Effector memory CD4-positive, alpha-beta T cell (primary cell): Measurements from ENCODE around the gene EPGN.

Source experiments
- DNase-seq, 3 donors: peaks; one replicate each; pipeline ENCODE4 v3.0.0-alpha.2; 2020
- H3K27ac ChIP-seq: 2 replicates; pipeline ENCODE4 v1.7.0; 2013; ENCODE audit warnings: mild to moderate bottlenecking, low read length, moderate library complexity; ENCODE audit not compliant: insufficient read depth, poor library complexity, severe bottlenecking
- H3K27me3 ChIP-seq: replicated peaks from 2 replicates; pipeline ENCODE4 v1.7.0; 2013; ENCODE audit warnings: mild to moderate bottlenecking, low read length; ENCODE audit not compliant: insufficient read depth, control insufficient read depth, poor library complexity, severe bottlenecking
- H3K36me3 ChIP-seq: 2 replicates; pipeline ENCODE4 v1.7.0; 2013; ENCODE audit warnings: mild to moderate bottlenecking, low read length, moderate library complexity; ENCODE audit not compliant: control insufficient read depth, insufficient read depth
- H3K4me1 ChIP-seq: 2 replicates; pipeline ENCODE4 v1.7.0; 2013; ENCODE audit warnings: low read length, mild to moderate bottlenecking; ENCODE audit not compliant: control insufficient read depth, insufficient read depth, poor library complexity, severe bottlenecking
- H3K4me3 ChIP-seq: 2 replicates; pipeline ENCODE4 v1.7.0; 2013; ENCODE audit warnings: low read length, low read depth, mild to moderate bottlenecking; ENCODE audit not compliant: insufficient read depth, poor library complexity, severe bottlenecking
- H3K9me3 ChIP-seq: 2 replicates; pipeline ENCODE4 v1.7.0; 2013; ENCODE audit warnings: mild to moderate bottlenecking, low read length, moderate library complexity; ENCODE audit not compliant: control insufficient read depth

The EPGN gene

DNA sequence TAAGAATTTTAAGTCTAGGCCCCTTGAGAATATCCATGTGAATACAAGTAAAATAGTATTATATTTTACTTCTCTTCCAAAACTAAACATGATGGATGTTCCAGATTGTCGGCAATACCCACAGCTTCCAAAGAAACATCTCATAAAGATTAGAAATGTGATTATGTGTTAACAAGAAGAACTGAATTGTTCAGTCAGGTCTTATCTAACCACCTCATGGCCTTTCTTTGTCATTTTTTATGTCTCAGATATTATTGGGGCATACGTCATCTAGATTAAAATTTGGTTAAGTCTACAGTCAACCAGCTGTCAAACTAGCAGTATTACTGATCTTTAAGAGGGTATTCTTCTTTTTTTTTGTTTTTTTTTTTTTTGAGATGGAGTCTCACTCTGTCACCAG lies 10.0 kb downstream of the EPGN start:
- Histone ChIP-seq H3K27me3 (no peaks in the 10 kb centered on the region), H3K4me1 (no peaks in the 10 kb centered on the region), H3K36me3 (no peaks in the 10 kb centered on the region), H3K4me3 (no peak overlapping the region), H3K9me3 (no peaks in the 10 kb centered on the region), H3K27ac (no peak overlapping the region)
- no peak for DNase-seq

DNA sequence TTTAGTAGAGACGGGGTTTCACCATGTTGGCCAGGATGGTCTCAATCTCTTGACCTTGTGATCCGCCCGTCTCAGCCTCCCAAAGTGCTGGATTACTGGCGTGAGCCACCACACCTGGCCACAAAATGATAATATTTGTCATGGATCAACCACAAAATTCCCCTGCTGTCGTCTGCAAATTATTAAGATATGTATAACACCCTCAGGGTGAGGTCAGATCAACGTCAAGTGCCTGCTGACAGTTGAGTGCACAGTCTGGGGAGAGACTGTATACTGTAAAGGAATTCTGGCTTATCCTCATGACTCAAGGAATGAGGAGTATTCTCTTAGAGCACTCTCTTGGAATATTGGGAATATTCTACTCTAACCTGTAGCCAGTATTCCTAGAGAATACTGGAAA lies 11.2 kb downstream of the EPGN start:
- no peaks in the 10 kb centered on the region for H3K4me1 ChIP-seq
- H3K27ac ChIP-seq: no peak overlapping the region
- DNase-seq: no peak
- no peaks in the 10 kb centered on the region for H3K36me3 ChIP-seq
- no peaks in the 10 kb centered on the region for H3K27me3 ChIP-seq
- H3K9me3 ChIP-seq: no peaks in the 10 kb centered on the region
- H3K4me3 ChIP-seq: no peak overlapping the region

DNA sequence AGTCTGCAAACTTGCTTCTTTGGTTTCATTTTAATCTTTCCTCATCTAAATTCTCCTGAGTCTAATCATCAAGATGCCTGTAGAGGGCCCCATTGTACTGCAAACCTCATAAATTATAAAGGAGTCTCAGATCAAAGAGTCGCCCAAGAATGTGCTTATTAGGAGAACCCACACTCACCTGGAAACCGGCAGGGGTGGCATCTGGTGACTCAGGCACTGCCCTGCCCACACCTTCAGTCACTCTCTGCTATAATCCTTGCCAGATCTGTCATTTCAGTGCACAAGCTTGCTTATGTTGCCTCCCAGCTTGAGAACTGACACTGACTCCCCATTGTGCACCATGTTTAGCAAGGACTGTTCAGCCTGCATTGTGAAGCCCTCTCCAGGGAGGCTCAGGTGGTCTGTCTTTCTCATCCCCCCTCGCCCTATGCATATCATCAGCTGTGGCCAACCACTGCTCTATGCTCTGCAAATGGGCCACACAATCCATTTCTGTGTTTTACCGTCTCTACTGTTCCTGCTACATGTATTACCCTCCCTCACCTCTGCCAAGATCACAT lies 12.4 kb downstream of the EPGN start:
- no peak overlapping the region for H3K4me3 ChIP-seq
- no peak for DNase-seq

DNA sequence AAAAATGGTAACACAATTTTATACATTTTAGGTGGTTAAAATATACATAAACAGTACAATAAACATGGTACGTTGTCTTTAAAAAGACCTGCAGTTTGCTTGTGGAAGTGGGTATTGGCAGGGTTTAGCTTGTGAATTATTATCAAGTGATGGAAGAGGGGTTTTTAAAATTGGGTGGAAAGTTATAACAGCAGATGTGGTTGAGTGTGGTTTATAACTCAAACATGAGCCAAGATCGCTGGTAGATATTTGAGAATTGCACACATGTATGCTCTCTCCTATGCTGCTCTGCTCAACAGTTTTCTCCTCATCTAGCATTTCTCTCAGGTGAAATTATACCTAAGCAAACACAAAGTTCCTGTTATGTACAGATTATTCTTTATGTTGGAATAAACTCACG lies 14.0 kb downstream of the EPGN start:
- no peaks in the 10 kb centered on the region for H3K27me3 ChIP-seq
- no peak for DNase-seq
- H3K27ac ChIP-seq: no peak overlapping the region
- H3K4me3 ChIP-seq: no peak overlapping the region
- no peaks in the 10 kb centered on the region for H3K9me3 ChIP-seq
- H3K36me3 ChIP-seq: no peaks in the 10 kb centered on the region
- H3K4me1 ChIP-seq: no peaks in the 10 kb centered on the region

More for the DNA sequence above, 12.4 kb downstream of the EPGN start:
- no peaks in the 10 kb centered on the region for H3K36me3 ChIP-seq
- no peaks in the 10 kb centered on the region for H3K27me3 ChIP-seq
- no peak overlapping the region for H3K27ac ChIP-seq
- no peaks in the 10 kb centered on the region for H3K4me1 ChIP-seq
- no peaks in the 10 kb centered on the region for H3K9me3 ChIP-seq

DNA sequence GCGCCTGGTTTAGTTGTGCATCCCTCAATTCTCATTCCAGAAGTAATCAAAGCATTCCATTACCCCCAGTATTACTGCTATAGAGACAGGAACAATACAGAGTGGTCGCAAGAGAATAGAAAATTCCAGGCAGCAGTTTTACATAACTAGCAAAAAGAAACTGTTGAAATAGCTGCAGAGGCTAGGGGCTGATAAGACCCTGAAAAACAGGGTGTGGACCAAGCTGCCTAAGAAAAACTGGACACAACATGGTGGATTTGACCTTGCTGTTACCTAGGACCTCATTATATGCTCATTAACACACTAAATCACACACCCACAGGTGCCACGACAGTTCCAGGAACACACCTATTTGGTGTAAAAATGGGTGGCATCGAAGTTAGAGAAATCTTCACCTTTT lies 15.4 kb downstream of the EPGN start:
- no peaks in the 10 kb centered on the region for H3K4me1 ChIP-seq
- no peak overlapping the region for H3K27ac ChIP-seq
- no peak overlapping the region for H3K4me3 ChIP-seq
- H3K9me3 ChIP-seq: no peaks in the 10 kb centered on the region
- H3K36me3 ChIP-seq: no peaks in the 10 kb centered on the region
- H3K27me3 ChIP-seq: no peaks in the 10 kb centered on the region
- no peak for DNase-seq

DNA sequence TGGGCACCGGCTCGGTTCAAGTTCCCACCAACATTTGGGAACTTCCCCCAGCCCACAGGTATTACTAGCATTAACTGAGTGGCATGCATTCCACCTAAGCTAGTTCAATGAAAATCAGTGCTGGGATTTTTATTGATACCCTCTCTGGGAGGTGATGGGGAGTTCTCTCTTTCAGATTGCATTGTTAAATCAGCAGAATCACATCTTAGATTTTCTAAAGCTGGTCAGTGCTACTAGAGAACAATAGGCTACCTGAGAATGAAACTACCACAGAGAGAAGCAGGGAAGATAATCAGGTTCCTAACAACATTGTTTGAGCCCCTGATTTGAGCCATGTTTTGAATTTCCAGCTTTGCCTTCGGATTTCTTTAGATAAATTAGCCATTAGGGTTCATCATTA lies 16.0 kb downstream of the EPGN start:
- Histone ChIP-seq H3K27me3 (no peaks in the 10 kb centered on the region), H3K36me3 (no peaks in the 10 kb centered on the region), H3K9me3 (no peaks in the 10 kb centered on the region), H3K27ac (no peak overlapping the region), H3K4me3 (no peak overlapping the region), H3K4me1 (no peaks in the 10 kb centered on the region)
- DNase-seq: no peak

DNA sequence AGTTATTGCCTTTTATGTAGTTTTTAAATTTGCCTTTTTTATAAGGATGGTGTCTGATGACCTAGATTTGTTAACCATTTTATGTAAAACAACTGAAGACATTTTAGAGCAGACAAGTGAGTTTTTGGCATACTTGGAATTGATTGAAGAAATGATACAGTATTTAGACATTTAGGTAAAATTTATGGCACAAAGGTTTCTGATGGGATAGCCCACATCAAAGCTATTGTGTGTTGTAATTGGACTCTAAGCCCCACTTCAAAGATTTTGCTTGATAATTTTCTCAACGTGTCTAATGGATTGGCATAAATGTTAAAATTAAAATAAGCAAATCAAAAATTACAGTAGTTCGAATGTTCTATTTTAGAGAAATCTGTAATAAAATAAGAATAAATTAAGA lies 17.6 kb downstream of the EPGN start:
- Histone ChIP-seq H3K4me1 (no peaks in the 10 kb centered on the region), H3K36me3 (no peaks in the 10 kb centered on the region), H3K4me3 (no peak overlapping the region), H3K9me3 (no peaks in the 10 kb centered on the region), H3K27me3 (no peaks in the 10 kb centered on the region), H3K27ac (no peak overlapping the region)
- DNase-seq: no peak

DNA sequence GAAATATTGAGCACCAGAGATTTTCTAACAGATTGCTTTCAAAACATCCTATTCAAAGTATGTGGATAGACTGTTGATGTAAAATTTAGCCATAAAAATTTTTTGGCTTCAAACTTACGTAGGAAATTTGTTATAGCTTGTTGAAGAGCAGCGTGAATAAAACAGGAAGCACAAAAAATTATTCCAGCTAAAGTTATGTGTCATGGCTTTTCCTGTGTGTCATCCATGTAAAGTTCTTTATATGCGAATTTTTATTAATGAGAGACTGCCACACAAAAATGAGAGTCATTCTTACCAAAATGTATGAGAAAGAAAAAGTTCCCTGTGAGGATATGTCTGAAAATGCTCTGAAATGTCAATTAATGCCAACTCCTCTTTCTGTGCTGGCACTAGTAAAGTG lies 19.5 kb downstream of the EPGN start:
- DNase-seq: no peak
- Histone ChIP-seq H3K4me1 (no peaks in the 10 kb centered on the region), H3K27me3 (no peaks in the 10 kb centered on the region), H3K36me3 (no peaks in the 10 kb centered on the region), H3K27ac (no peak overlapping the region), H3K9me3 (no peaks in the 10 kb centered on the region), H3K4me3 (no peak overlapping the region)

DNA sequence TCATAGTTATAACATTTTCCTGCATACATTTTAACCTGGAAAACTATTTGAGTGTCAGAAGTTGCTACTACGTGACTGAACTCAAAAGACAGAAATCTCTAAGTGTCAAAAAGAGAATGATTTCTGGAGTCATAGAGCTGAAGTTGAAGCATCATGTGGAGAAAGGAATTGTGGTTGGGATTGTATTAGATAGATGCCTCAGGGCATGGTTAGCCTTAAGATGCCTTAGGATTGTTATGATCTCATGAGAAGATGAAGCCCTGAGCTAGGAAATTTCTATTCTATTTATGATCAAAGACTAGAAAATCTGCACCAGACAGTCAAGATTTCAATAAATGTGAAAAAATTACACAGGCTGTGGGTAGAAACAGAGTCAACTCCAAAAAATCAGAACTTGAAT lies 20.2 kb downstream of the EPGN start:
- Histone ChIP-seq H3K4me3 (no peak overlapping the region), H3K27ac (no peak overlapping the region), H3K9me3 (no peaks in the 10 kb centered on the region), H3K4me1 (no peaks in the 10 kb centered on the region), H3K27me3 (no peaks in the 10 kb centered on the region), H3K36me3 (no peaks in the 10 kb centered on the region)
- DNase-seq: no peak

DNA sequence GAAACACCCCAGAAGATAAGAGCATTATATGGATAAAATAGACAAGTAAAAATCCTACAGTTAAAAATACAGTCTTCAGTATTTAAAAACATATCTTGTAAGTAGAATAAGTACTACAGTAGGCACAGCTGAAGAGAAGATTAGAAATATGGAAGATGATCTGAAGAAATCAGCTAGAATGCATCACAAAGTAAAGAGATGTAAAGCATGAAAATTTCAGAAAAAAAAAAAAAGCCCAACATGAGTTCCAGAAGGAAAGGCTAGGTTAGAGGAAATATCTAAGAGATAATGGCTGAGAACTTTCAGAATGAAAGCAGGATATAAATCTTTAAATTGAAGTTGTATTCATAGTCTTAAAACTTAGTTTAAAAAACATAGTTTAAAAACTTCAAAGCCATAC lies 21.0 kb downstream of the EPGN start:
- Histone ChIP-seq H3K4me3 (no peak overlapping the region), H3K9me3 (no peaks in the 10 kb centered on the region), H3K4me1 (no peaks in the 10 kb centered on the region), H3K36me3 (no peaks in the 10 kb centered on the region), H3K27me3 (no peaks in the 10 kb centered on the region), H3K27ac (no peak overlapping the region)
- DNase-seq: no peak

DNA sequence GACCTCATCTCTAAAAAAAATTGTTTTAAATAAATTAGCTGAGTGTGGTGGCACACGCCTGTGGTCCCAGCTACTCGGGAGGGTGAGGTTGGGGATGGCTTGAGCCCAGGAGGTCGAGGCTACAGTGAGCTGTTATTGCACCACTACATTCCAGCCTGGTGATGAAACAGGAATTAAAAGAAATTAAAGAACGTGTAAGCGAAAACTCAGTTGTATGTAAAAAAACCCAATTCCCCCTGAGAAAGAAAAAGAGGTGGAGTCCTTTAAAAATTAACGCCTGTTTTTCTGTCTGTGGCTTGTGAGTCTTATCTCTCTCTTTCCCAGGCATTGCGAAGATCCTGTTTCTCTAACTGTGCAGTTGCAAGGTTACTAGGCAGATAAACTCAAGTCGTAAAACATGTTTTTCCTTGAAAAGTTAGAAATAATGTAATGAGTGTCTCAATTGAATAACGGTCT lies 22.1 kb downstream of the EPGN start:
- H3K4me3 ChIP-seq: no peak overlapping the region
- no peaks in the 10 kb centered on the region for H3K27me3 ChIP-seq
- H3K9me3 ChIP-seq: no peaks in the 10 kb centered on the region
- H3K36me3 ChIP-seq: no peaks in the 10 kb centered on the region
- no peak for DNase-seq
- no peaks in the 10 kb centered on the region for H3K4me1 ChIP-seq
- H3K27ac ChIP-seq: no peak overlapping the region
